ENCODE results near the gene CDH24.

- no peak for TF ChIP-seq CTCF (conservative IDR thresholded peaks at IDR 0.05; ENCODE audit: low read depth, low read length)
- TF ChIP-seq EZH2 (IDR thresholded peaks at IDR 0.05; ENCODE audit: low read length, unreplicated experiment): no peak
- no peak for TF ChIP-seq EZH2phosphoT487 (IDR thresholded peaks at IDR 0.05; ENCODE audit: borderline replicate concordance, low read length)
Measured at GRCh38 chr14:23079716-23080115, 22.4 kb upstream of the CDH24 start.

All from PC-3 (cell line).